HG03139 (cell line): ENCODE results near the gene DPH3.
A peak's percentile ranks its signal among the peaks of the same experiment; 100 is the strongest.
"Not testable (repeated sequence)": the region's sequence is repeated elsewhere in the genome, so short reads cannot be mapped to it uniquely, and the experiment has no call there.

ENCODE experiments used
- ATAC-seq: cut with Tn5 transposase; IDR thresholded peaks from one replicate; pipeline ENCODE4 v1.9.1; 2021; ENCODE audit not compliant: unreplicated experiment

DPH3 gene

GRCh38 chr3:16264708-16265454, at the start of gene DPH3, which contains the start of gene OXNAD1:
Gene DPH3 (minus strand): TSS chr3:16264943. CDS start chr3:16264876, 67 bp downstream.
Gene OXNAD1 (plus strand): TSS chr3:16265212. CDS start chr3:16270953, 5,741 bp downstream.
- ATAC-seq, result peak; percentile 98

- no peak for ATAC-seq
These were observed 49.3 kb upstream of the DPH3 start for GRCh38 chr3:16313886-16314645.

GRCh38 chr3:16311960-16312451, 47.3 kb upstream of the DPH3 start:
- peak; percentile 64 for ATAC-seq

GRCh38 chr3:16310486-16310885, 45.7 kb upstream of the DPH3 start:
- not testable (repeated sequence) for ATAC-seq

GRCh38 chr3:16309558-16309957, 44.8 kb upstream of the DPH3 start:
- ATAC-seq, result peak; percentile 85

- ATAC-seq, result no peak
These were observed 44.0 kb upstream of the DPH3 start for GRCh38 chr3:16308727-16309126.

- no peak for ATAC-seq
These were observed 43.2 kb upstream of the DPH3 start for GRCh38 chr3:16307832-16308531.

- no peak for ATAC-seq
These were observed 40.4 kb upstream of the DPH3 start for GRCh38 chr3:16305111-16305541.

- ATAC-seq, result no peak
These were observed 39.6 kb upstream of the DPH3 start for GRCh38 chr3:16304061-16305010.

GRCh38 chr3:16303037-16303575, 38.4 kb upstream of the DPH3 start:
- no peak for ATAC-seq

- no peak for ATAC-seq
These were observed 37.4 kb upstream of the DPH3 start for GRCh38 chr3:16302082-16302631.

GRCh38 chr3:16301507-16301906, 36.8 kb upstream of the DPH3 start:
- ATAC-seq, result no peak

- peak; percentile 83 for ATAC-seq
These were observed 36.2 kb upstream of the DPH3 start for GRCh38 chr3:16300881-16301359.

GRCh38 chr3:16300307-16300706, 35.6 kb upstream of the DPH3 start:
- peak; percentile 35 for ATAC-seq

GRCh38 chr3:16299746-16300145, 35.0 kb upstream of the DPH3 start:
- ATAC-seq, result no peak

- no peak for ATAC-seq
These were observed 34.1 kb upstream of the DPH3 start for GRCh38 chr3:16298891-16299290.

GRCh38 chr3:16297997-16298885, 33.5 kb upstream of the DPH3 start:
- no peak for ATAC-seq

GRCh38 chr3:16295298-16295890, 30.7 kb upstream of the DPH3 start:
- ATAC-seq, result no peak
